HCT116 (cell line): Measurements from ENCODE around the gene BPIFA1. TPM values are rescaled to one million over a fixed set of nuclear protein-coding genes. Genes with fewer than 3 reads are reported as not detected.

Experiments used
- ATAC-seq: fragments of 200-7000 bp; cut with Tn5 transposase; 2 replicates; pipeline ENCODE4 v1.9.1; 2020; ENCODE audit warnings: mild to moderate bottlenecking, moderate library complexity
- BruUV-seq: library from RNA; stranded (reverse); fragments of 400-500 nt; replicated peaks from 2 replicates; lab custom pipeline; 2021; lab: Mats Ljungman, UMichigan
- CTCF ChIA-PET: fragments of 300-600 bp; sonication (Branson Sonifier 250); formaldehyde crosslinking; loops from one replicate; lab custom pipeline; 2021; ENCODE audit warnings: antibody characterized with exemption; lab: Charles Lee
- POLR2A ChIA-PET: fragments of 300-600, 350-600 bp; sonication (Branson Sonifier 250); formaldehyde crosslinking; loops from one replicate; lab custom pipeline; 2021; ENCODE audit warnings: antibody characterized with exemption; lab: Charles Lee
- RAD21 ChIA-PET, 2 experiments: fragments of 300-600 bp; sonication (Branson Sonifier 250); formaldehyde crosslinking; loops; one replicate each; lab custom pipeline; 2023; ENCODE audit warnings: low total read pairs in 2 of 2; ENCODE audit not compliant: uncharacterized antibody in 2 of 2, unreplicated experiment in 2 of 2, low non-redundant PET in 1 of 2; lab: Charles Lee
- DNase-seq: peaks from one replicate; pipeline ENCODE4 v3.0.0-alpha.2; 2010; ENCODE audit warnings: low read depth, low spot score
- H2AFZ ChIP-seq: fragments of 200-600 bp; shearing (Covaris generic), sonication (generic); 2 replicates; pipeline ENCODE4 v1.6.1; 2017; ENCODE audit warnings: low read depth, mixed run types, mixed read lengths, antibody characterized with exemption, low read length; ENCODE audit not compliant: poor library complexity, severe bottlenecking
- H3K27ac ChIP-seq: 2 replicates; pipeline ENCODE4 v1.5.1; 2012; ENCODE audit warnings: low read depth, low read length
- H3K27me3 ChIP-seq: fragments of 200-600 bp; sonication (generic); 2 replicates; pipeline ENCODE4 v1.6.1; 2016; ENCODE audit warnings: mixed run types, low read length, mixed read lengths; ENCODE audit not compliant: insufficient read depth
- H3K36me3 ChIP-seq, 2 experiments: fragments of 200-500 bp in 1 of 2; fragments of 200-600 bp in 1 of 2; sonication (Bioruptor generic) in 1 of 2; sonication (generic) in 1 of 2; 2 replicates each; pipeline versions ENCODE4 v1.5.1 to v1.6.1; 2014 to 2016; ENCODE audit warnings: low read length in 2 of 2, inconsistent platforms in 1 of 2, mixed read lengths in 1 of 2, mixed run types in 1 of 2; ENCODE audit not compliant: insufficient read depth in 2 of 2, control insufficient read depth in 1 of 2
- H3K4me1 ChIP-seq, 2 experiments: fragments of 200-600 bp in 1 of 2; sonication (generic) in 1 of 2; 2 replicates each; pipeline versions ENCODE4 v1.5.1 to v1.6.1; 2012 to 2017; ENCODE audit warnings: low read length in 2 of 2, inconsistent platforms in 1 of 2, mild to moderate bottlenecking in 1 of 2, mixed read lengths in 1 of 2, mixed run types in 1 of 2, moderate library complexity in 1 of 2; ENCODE audit not compliant: insufficient read depth in 2 of 2, control insufficient read depth in 1 of 2
- H3K4me2 ChIP-seq: fragments of 200-600 bp; sonication (generic); 2 replicates; pipeline ENCODE4 v1.6.1; 2017; ENCODE audit warnings: mixed run types, low read length, mixed read lengths
- H3K4me3 ChIP-seq, 2 experiments: fragments of 200-600 bp in 1 of 2; sonication (generic) in 1 of 2; replicated peaks in 1 of 2; 2 replicates each; pipeline ENCODE4 v1.5.1; 2011 to 2016; ENCODE audit warnings: low read length in 2 of 2, control low read depth in 1 of 2, low read depth in 1 of 2, mild to moderate bottlenecking in 1 of 2, mixed read lengths in 1 of 2, mixed run types in 1 of 2
- H3K79me2 ChIP-seq: fragments of 200-600 bp; sonication (generic); 2 replicates; pipeline ENCODE4 v1.6.1; 2017; ENCODE audit warnings: mild to moderate bottlenecking, mixed run types, low read length, moderate library complexity, mixed read lengths; ENCODE audit not compliant: insufficient read depth
- H3K9ac ChIP-seq: fragments of 200-600 bp; sonication (generic); 2 replicates; pipeline ENCODE4 v1.6.1; 2016; ENCODE audit warnings: low read length, mixed read lengths
- H3K9me2 ChIP-seq: fragments of 200-600 bp; sonication (generic), shearing (Covaris generic); 2 replicates; pipeline ENCODE4 v1.6.1; 2017; ENCODE audit warnings: mixed run types, mild to moderate bottlenecking, moderate library complexity; ENCODE audit not compliant: insufficient read depth
- H3K9me3 ChIP-seq, 2 experiments: fragments of 200-500 bp in 1 of 2; fragments of 200-600 bp in 1 of 2; sonication (Bioruptor generic) in 1 of 2; sonication (generic) in 1 of 2; 2 replicates each; pipeline ENCODE4 v1.6.1; 2014 to 2017; ENCODE audit warnings: low read length in 2 of 2, mixed read lengths in 2 of 2, inconsistent platforms in 1 of 2, low read depth in 1 of 2, mild to moderate bottlenecking in 1 of 2, mixed run types in 1 of 2, moderate library complexity in 1 of 2; ENCODE audit not compliant: control insufficient read depth in 1 of 2, insufficient read depth in 1 of 2
- H4K20me1 ChIP-seq: fragments of 200-600 bp; sonication (generic), shearing (Covaris generic); 2 replicates; pipeline ENCODE4 v1.6.1; 2017; ENCODE audit warnings: mixed run types, mild to moderate bottlenecking, moderate library complexity; ENCODE audit not compliant: insufficient read depth
- CBX3 ChIP-seq: IDR thresholded peaks from 2 replicates; pipeline ENCODE4 v1.6.1; 2012; ENCODE audit warnings: low read depth
- ELF1 ChIP-seq: IDR thresholded peaks from 2 replicates; pipeline ENCODE4 v1.6.1; 2012; ENCODE audit warnings: low read depth, borderline replicate concordance
- EZH2 ChIP-seq: fragments of 200-600 bp; sonication (generic); IDR thresholded peaks from 2 replicates; pipeline ENCODE4 v1.6.1; 2017; ENCODE audit warnings: antibody characterized with exemption, mixed run types
- EZH2phosphoT487 ChIP-seq: fragments of 200-600 bp; IDR thresholded peaks from 2 replicates; pipeline ENCODE4 v1.6.1; 2018; ENCODE audit warnings: antibody characterized with exemption, borderline replicate concordance
- FOSL1 ChIP-seq: IDR thresholded peaks from 2 replicates; pipeline ENCODE4 v1.6.1; 2012; ENCODE audit warnings: low read depth
- JUND ChIP-seq: IDR thresholded peaks from 2 replicates; pipeline ENCODE4 v1.6.1; 2012
- POLR2A ChIP-seq: IDR thresholded peaks from 2 replicates; pipeline ENCODE4 v1.7.0; 2011; ENCODE audit warnings: borderline replicate concordance; ENCODE audit not compliant: insufficient read depth, insufficient read length; ENCODE audit errors: extremely low read depth
- POLR2AphosphoS5 ChIP-seq: IDR thresholded peaks from 2 replicates; pipeline ENCODE4 v1.6.1; 2011; ENCODE audit warnings: mild to moderate bottlenecking, low read depth, low read length, moderate library complexity
- RAD21 ChIP-seq: IDR thresholded peaks from 2 replicates; pipeline ENCODE4 v1.6.1; 2012; ENCODE audit warnings: low read depth, mild to moderate bottlenecking
- SIN3A ChIP-seq: IDR thresholded peaks from 2 replicates; pipeline ENCODE4 v1.6.1; 2012; ENCODE audit warnings: low read depth
- SP1 ChIP-seq: IDR thresholded peaks from 2 replicates; pipeline ENCODE4 v1.6.1; 2012; ENCODE audit warnings: low read depth
- TCF7L2 ChIP-seq: IDR thresholded peaks from 2 replicates; pipeline ENCODE4 v1.7.0; 2011; ENCODE audit warnings: borderline replicate concordance, inconsistent platforms; ENCODE audit not compliant: insufficient read depth, insufficient read length; ENCODE audit errors: extremely low read depth
- YY1 ChIP-seq: IDR thresholded peaks from 2 replicates; pipeline ENCODE4 v1.6.1; 2011; ENCODE audit warnings: low read length, low read depth, moderate library complexity, mild to moderate bottlenecking; ENCODE audit not compliant: insufficient replicate concordance; ENCODE audit errors: extremely low read depth
- ZFX ChIP-seq: fragments of 450-650 bp; IDR thresholded peaks from 2 replicates; pipeline ENCODE4 v1.6.1; 2017
- intact Hi-C: fragments of 100-400 bp; cut with micrococcal nuclease; formaldehyde crosslinking; loops from 2 replicates; pipeline ENCODE4 v1.10.0; 2022
- total RNA-seq: library from RNA; stranded (reverse); gene quantifications from one replicate; pipeline ENCODE4 v1.2.1, GENCODE V29; 2021; ENCODE audit not compliant: unreplicated experiment
- TF ChIP-seq, protein P1 (sequence below): IDR thresholded peaks from 2 replicates; pipeline ENCODE4 v1.6.1; 2012
- TF ChIP-seq, protein P2 (sequence below): IDR thresholded peaks from 2 replicates; pipeline ENCODE4 v1.6.1; 2011; ENCODE audit warnings: mild to moderate bottlenecking, low read length, moderate library complexity; ENCODE audit not compliant: insufficient replicate concordance; ENCODE audit errors: extremely low read depth
- TF ChIP-seq, protein P3 (sequence below), 3 experiments: fragments of 200-600 bp in 1 of 3; sonication (generic) in 1 of 3; IDR thresholded peaks in 2 of 3; conservative IDR thresholded peaks in 1 of 3; 2 replicates each; pipeline ENCODE4 v1.5.1; 2012 to 2017; ENCODE audit warnings: low read depth in 2 of 3, low read length in 2 of 3, antibody characterized with exemption in 1 of 3, borderline replicate concordance in 1 of 3, control low read depth in 1 of 3, mild to moderate bottlenecking in 1 of 3, mixed read lengths in 1 of 3, mixed run types in 1 of 3, moderate library complexity in 1 of 3; ENCODE audit not compliant: insufficient read depth in 1 of 3
- TF ChIP-seq, protein P4 (sequence below): IDR thresholded peaks from 2 replicates; pipeline ENCODE4 v1.6.1; 2012; ENCODE audit warnings: low read depth
- TF ChIP-seq, protein P5 (sequence below): IDR thresholded peaks from 2 replicates; pipeline ENCODE4 v1.6.1; 2012

BPIFA1 gene
- total RNA-seq, 1 experiment from 2014 or later, result not detected

DNA sequence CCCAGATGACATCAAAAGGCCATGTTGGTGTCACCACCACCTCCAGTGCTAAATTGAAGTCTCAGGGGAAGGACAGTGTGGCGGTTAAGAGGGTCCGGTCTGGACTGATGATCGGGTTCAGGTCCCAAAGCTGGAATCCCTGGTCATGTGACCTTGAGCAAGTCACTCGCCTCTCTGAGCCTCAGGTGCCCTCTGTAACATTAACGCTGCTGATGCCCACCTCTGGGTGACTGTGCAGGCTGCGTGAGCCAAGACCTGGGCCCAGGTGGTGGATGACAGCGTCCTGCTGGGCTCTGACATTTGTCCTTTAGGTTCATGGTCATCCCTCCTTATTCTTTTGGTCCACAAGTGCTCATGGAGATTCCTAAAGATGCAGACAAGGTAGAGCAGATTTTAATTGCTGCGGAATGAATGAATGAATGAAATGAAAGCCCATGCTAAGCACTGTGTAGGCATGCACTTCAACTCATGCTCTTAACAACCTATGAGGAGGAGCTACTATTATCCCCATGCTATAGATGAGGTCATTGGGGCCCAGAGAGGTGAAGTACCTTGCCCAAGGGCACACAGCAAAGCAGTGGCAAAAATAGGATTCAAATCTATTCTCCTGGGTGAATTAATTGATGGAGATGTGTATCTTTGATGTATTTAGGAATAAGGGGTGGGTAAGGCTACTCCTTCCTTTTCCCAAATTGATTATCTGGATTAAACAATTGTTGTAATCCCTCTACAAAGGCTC lies 46.6 kb downstream of the BPIFA1 start:
- peaks cover 18% of the 10 kb centered on the region; the same call in 1 of the 2 replicates for H3K27me3 ChIP-seq
- H3K9me2 ChIP-seq, result no peaks in the 10 kb centered on the region
- no peaks in the 10 kb centered on the region for H4K20me1 ChIP-seq
- POLR2A ChIA-PET, result no interaction called here
- ATAC-seq (no peak), DNase-seq (no peak)
- H3K27ac ChIP-seq, result no peak overlapping the region
- RAD21 ChIA-PET, result no interaction called here
- CTCF ChIA-PET, result interaction anchor here (1.0 to 1.5 kb wide), 2 partner anchors 10 to 19 kb away, joined by 3 to 8 read pairs; no protein-coding TSS in a partner anchor
- H3K9ac ChIP-seq, result no peak overlapping the region
- H3K4me1 ChIP-seq, result peaks cover 8 to 11% of the 10 kb centered on the region in 2 experiments; a peak in 3 of 4 replicates
- no TSS peak for BruUV-seq
- no peaks in the 10 kb centered on the region for H3K79me2 ChIP-seq
- H3K4me3 ChIP-seq, result no peak overlapping the region
- TF ChIP-seq, protein P1, sequence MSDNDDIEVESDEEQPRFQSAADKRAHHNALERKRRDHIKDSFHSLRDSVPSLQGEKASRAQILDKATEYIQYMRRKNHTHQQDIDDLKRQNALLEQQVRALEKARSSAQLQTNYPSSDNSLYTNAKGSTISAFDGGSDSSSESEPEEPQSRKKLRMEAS, result no peak
- TF ChIP-seq RAD21 (no peak), ZFX (no peak), POLR2AphosphoS5 (no peak), YY1 (no peak), SIN3A (no peak), TCF7L2 (no peak), FOSL1 (no peak), POLR2A (no peak), ELF1 (no peak), EZH2phosphoT487 (no peak), JUND (no peak), SP1 (no peak), EZH2 (no peak), CBX3 (no peak)
- TF ChIP-seq, protein P2, sequence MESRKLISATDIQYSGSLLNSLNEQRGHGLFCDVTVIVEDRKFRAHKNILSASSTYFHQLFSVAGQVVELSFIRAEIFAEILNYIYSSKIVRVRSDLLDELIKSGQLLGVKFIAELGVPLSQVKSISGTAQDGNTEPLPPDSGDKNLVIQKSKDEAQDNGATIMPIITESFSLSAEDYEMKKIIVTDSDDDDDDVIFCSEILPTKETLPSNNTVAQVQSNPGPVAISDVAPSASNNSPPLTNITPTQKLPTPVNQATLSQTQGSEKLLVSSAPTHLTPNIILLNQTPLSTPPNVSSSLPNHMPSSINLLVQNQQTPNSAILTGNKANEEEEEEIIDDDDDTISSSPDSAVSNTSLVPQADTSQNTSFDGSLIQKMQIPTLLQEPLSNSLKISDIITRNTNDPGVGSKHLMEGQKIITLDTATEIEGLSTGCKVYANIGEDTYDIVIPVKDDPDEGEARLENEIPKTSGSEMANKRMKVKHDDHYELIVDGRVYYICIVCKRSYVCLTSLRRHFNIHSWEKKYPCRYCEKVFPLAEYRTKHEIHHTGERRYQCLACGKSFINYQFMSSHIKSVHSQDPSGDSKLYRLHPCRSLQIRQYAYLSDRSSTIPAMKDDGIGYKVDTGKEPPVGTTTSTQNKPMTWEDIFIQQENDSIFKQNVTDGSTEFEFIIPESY, result no peak
- TF ChIP-seq, protein P3, sequence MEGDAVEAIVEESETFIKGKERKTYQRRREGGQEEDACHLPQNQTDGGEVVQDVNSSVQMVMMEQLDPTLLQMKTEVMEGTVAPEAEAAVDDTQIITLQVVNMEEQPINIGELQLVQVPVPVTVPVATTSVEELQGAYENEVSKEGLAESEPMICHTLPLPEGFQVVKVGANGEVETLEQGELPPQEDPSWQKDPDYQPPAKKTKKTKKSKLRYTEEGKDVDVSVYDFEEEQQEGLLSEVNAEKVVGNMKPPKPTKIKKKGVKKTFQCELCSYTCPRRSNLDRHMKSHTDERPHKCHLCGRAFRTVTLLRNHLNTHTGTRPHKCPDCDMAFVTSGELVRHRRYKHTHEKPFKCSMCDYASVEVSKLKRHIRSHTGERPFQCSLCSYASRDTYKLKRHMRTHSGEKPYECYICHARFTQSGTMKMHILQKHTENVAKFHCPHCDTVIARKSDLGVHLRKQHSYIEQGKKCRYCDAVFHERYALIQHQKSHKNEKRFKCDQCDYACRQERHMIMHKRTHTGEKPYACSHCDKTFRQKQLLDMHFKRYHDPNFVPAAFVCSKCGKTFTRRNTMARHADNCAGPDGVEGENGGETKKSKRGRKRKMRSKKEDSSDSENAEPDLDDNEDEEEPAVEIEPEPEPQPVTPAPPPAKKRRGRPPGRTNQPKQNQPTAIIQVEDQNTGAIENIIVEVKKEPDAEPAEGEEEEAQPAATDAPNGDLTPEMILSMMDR (IDR thresholded peaks at IDR 0.05 in 2 of 3, conservative IDR thresholded peaks at IDR 0.05 in 1 of 3; ENCODE audit: borderline replicate concordance in 1 of 3, insufficient read depth in 1 of 3, low read depth in 2 of 3, low read length in 2 of 3), result no peak
- TF ChIP-seq, protein P4, sequence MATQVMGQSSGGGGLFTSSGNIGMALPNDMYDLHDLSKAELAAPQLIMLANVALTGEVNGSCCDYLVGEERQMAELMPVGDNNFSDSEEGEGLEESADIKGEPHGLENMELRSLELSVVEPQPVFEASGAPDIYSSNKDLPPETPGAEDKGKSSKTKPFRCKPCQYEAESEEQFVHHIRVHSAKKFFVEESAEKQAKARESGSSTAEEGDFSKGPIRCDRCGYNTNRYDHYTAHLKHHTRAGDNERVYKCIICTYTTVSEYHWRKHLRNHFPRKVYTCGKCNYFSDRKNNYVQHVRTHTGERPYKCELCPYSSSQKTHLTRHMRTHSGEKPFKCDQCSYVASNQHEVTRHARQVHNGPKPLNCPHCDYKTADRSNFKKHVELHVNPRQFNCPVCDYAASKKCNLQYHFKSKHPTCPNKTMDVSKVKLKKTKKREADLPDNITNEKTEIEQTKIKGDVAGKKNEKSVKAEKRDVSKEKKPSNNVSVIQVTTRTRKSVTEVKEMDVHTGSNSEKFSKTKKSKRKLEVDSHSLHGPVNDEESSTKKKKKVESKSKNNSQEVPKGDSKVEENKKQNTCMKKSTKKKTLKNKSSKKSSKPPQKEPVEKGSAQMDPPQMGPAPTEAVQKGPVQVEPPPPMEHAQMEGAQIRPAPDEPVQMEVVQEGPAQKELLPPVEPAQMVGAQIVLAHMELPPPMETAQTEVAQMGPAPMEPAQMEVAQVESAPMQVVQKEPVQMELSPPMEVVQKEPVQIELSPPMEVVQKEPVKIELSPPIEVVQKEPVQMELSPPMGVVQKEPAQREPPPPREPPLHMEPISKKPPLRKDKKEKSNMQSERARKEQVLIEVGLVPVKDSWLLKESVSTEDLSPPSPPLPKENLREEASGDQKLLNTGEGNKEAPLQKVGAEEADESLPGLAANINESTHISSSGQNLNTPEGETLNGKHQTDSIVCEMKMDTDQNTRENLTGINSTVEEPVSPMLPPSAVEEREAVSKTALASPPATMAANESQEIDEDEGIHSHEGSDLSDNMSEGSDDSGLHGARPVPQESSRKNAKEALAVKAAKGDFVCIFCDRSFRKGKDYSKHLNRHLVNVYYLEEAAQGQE, result no peak
- TF ChIP-seq, protein P5, sequence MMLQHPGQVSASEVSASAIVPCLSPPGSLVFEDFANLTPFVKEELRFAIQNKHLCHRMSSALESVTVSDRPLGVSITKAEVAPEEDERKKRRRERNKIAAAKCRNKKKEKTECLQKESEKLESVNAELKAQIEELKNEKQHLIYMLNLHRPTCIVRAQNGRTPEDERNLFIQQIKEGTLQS, result no peak
- TF ChIP-seq, all 23 proteins: peak for 0
- Histone ChIP-seq H3K4me2 (peak overlapping the region; percentile 35; the same call in 1 of the 2 replicates), H2AFZ (no peak overlapping the region), H3K9me3 (no peaks in the 10 kb centered on the region), H3K36me3 (no peaks in the 10 kb centered on the region)
- intact Hi-C loops, result no loop called here
